Measurements from ENCODE around the gene ORMDL1.

GRCh38 chr2:189799531-189799930 is 15.4 kb upstream of the ORMDL1 start:
- TF ChIP-seq EP300 (IDR thresholded peaks at IDR 0.05) (no peak), CTCF (IDR thresholded peaks at IDR 0.05) (no peak), POLR2AphosphoS5 (IDR thresholded peaks at IDR 0.05) (no peak)

Data from suprapubic skin (tissue), 4 donors.